Neuron (in vitro differentiated cells): ENCODE results near the gene MST1R.
"Not testable (repeated sequence)": the region's sequence is repeated elsewhere in the genome, so short reads cannot be mapped to it uniquely, and the experiment has no call there.

Source experiments
- H2AFZ ChIP-seq: one replicate; pipeline ENCODE4 v1.6.1; 2013; ENCODE audit warnings: low read depth, mild to moderate bottlenecking, inconsistent platforms, low read length, moderate library complexity
- H3K27me3 ChIP-seq: one replicate; pipeline ENCODE4 v1.6.1; 2013; ENCODE audit warnings: low read length; ENCODE audit not compliant: insufficient read depth
- H3K36me3 ChIP-seq: one replicate; pipeline ENCODE4 v1.6.1; 2013; ENCODE audit warnings: low read length; ENCODE audit not compliant: insufficient read depth
- H3K4me1 ChIP-seq: one replicate; pipeline ENCODE4 v1.6.1; 2013; ENCODE audit warnings: low read length; ENCODE audit not compliant: insufficient read depth
- H3K4me3 ChIP-seq: 2 replicates; pipeline ENCODE4 v1.5.1; 2013; ENCODE audit warnings: mild to moderate bottlenecking, low read length, moderate library complexity
- H3K9me3 ChIP-seq: one replicate; pipeline ENCODE4 v1.6.1; 2013; ENCODE audit warnings: low read length

The MST1R gene

GRCh38 chr3:49926117-49926728 lies 22.6 kb upstream of the MST1R start:
- Histone ChIP-seq H3K9me3 (no peaks in the 10 kb centered on the region), H3K4me1 (peaks cover 6% of the 10 kb centered on the region), H3K27me3 (no peaks in the 10 kb centered on the region), H3K4me3 (no peak overlapping the region), H2AFZ (no peak overlapping the region), H3K36me3 (no peaks in the 10 kb centered on the region)

DNA sequence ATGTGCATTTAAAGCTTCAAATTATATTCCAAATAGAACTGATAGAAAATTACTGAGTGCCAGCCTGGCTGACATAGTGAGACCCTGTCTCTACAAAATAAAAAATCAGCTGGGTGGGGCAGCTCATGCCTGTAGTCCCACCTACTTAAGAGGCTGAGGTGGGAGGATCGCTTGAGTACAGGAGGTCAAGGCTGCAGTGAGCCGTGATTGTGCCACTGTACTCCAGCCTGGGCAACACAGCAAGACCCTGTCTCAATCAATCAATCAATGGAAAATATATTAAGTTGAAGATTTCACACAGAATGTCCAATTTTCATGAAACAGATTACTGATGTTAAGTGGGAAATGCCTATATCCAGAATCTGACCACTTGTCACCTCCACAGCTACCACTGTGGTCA lies 21.8 kb upstream of the MST1R start:
- Histone ChIP-seq H2AFZ (no peak overlapping the region), H3K9me3 (no peaks in the 10 kb centered on the region), H3K4me3 (no peak overlapping the region), H3K27me3 (no peaks in the 10 kb centered on the region), H3K36me3 (no peaks in the 10 kb centered on the region), H3K4me1 (peaks cover 6% of the 10 kb centered on the region)

- Histone ChIP-seq H3K4me1 (peaks cover 2% of the 10 kb centered on the region), H3K36me3 (no peaks in the 10 kb centered on the region), H3K9me3 (no peaks in the 10 kb centered on the region), H3K4me3 (no peak overlapping the region), H2AFZ (no peak overlapping the region), H3K27me3 (no peaks in the 10 kb centered on the region)
These were observed 21.0 kb upstream of the MST1R start for GRCh38 chr3:49924683-49925082.

DNA sequence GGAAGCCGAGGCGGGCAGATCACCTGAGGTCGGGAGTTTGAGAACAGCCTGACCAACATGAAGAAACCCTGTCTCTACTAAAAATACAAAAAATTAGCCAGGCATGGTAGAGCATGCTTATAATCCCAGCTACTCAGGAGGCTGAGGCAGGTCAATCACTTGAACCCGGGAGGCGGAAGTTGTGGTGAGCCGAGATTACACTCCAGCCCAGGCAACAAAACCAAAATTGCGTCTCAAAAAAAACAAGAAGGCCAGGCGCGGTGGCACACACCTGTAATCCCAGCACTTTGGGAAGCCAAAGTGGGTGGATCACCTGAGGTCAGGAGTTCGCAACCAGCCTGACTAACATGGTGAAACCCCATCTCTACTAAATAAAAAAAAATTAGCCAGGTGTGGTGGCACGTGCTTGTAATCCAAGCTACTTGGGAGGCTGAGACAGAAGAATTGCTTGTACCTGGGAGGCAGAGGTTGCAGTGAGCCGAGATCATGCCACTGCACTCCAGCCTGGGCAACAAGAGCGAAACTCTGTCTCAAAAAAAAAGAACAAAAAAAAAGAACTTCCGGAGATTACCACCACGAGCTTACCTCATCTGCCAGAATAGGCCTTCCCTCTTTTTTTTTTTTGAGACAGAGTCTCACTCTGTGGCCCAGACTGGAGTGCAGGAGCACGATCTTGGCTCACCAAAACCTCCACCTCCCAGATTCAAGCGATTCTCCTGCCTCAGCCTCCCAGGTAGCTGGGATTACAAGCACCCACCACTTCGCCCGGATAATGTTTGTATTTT lies 14.3 kb upstream of the MST1R start:
- not testable (repeated sequence) for H2AFZ ChIP-seq, H3K4me1 ChIP-seq, H3K9me3 ChIP-seq, H3K4me3 ChIP-seq, H3K36me3 ChIP-seq, H3K27me3 ChIP-seq

- Histone ChIP-seq H3K27me3 (no peaks in the 10 kb centered on the region), H3K4me3 (no peak overlapping the region), H3K36me3 (no peaks in the 10 kb centered on the region), H2AFZ (no peak overlapping the region), H3K9me3 (no peaks in the 10 kb centered on the region), H3K4me1 (no peaks in the 10 kb centered on the region)
These were observed 13.0 kb upstream of the MST1R start for GRCh38 chr3:49916686-49917085.

DNA sequence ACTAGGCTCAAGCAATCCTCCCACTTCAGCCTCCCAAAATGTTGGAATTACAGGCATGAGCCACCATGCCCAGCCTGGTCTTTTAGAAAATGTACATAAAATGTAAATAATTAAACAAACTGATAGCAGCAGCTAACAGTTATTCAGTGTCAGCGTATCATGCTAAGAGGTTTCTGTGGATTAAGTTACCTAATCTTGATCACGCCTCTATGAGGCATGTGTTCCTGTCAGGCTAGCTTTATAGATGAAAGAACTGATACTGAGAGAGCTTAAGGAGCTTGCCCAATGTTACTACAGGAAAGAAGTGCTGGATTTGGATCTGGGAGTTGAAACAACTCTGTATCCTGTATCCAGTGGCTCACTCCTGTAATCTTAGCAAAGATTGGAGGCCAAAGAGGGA lies 11.2 kb upstream of the MST1R start:
- no peaks in the 10 kb centered on the region for H3K9me3 ChIP-seq
- H3K27me3 ChIP-seq: no peaks in the 10 kb centered on the region
- H2AFZ ChIP-seq: no peak overlapping the region
- H3K4me3 ChIP-seq: no peak overlapping the region
- peaks cover 6% of the 10 kb centered on the region for H3K36me3 ChIP-seq
- no peaks in the 10 kb centered on the region for H3K4me1 ChIP-seq

GRCh38 chr3:49912881-49913281 lies 9.2 kb upstream of the MST1R start:
- Histone ChIP-seq H3K4me1 (no peaks in the 10 kb centered on the region), H3K4me3 (no peak overlapping the region), H2AFZ (no peak overlapping the region), H3K36me3 (peaks cover 6% of the 10 kb centered on the region), H3K9me3 (no peaks in the 10 kb centered on the region), H3K27me3 (no peaks in the 10 kb centered on the region)

DNA sequence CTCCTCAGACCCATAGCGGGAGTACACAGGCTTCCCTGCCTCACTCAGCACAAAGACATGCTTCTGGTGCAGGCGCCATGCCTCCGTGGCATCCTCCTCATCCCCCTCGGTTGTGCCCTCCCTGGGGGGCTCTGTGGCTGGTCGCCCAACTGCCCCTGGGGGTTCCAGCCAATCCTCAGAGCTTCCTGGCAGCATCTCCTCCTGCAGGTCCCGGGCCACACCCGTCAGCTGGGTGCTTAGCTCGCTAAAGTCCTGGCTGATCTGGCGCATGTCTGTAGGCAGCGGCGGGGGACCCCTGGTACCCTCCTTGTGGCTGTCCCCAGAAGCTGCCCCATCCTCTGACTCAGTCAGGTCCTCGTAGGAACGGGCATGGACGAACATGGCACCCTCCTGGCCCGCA lies 7.9 kb upstream of the MST1R start:
- Histone ChIP-seq H3K27me3 (no peaks in the 10 kb centered on the region), H3K36me3 (peaks cover 6% of the 10 kb centered on the region), H2AFZ (no peak overlapping the region), H3K9me3 (no peaks in the 10 kb centered on the region), H3K4me1 (no peaks in the 10 kb centered on the region), H3K4me3 (no peak overlapping the region)

DNA sequence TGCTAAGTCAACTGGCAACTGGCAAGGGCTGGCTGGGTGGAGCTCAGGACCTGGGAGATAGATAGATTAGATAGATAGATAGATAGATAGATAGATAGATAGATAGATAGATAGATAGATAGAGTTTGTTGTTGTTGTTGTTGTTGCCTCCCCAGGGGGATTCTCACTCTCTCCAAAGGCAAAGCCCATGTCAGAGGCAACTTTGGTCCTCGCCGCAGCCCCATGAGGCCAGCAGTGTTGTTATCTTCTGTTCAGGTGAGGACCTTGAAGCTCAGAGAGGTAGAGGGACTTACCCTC lies 7.4 kb upstream of the MST1R start:
- Histone ChIP-seq H2AFZ (no peak overlapping the region), H3K4me3 (no peak overlapping the region), H3K27me3 (no peaks in the 10 kb centered on the region), H3K4me1 (no peaks in the 10 kb centered on the region), H3K9me3 (no peaks in the 10 kb centered on the region), H3K36me3 (peaks cover 6% of the 10 kb centered on the region)

DNA sequence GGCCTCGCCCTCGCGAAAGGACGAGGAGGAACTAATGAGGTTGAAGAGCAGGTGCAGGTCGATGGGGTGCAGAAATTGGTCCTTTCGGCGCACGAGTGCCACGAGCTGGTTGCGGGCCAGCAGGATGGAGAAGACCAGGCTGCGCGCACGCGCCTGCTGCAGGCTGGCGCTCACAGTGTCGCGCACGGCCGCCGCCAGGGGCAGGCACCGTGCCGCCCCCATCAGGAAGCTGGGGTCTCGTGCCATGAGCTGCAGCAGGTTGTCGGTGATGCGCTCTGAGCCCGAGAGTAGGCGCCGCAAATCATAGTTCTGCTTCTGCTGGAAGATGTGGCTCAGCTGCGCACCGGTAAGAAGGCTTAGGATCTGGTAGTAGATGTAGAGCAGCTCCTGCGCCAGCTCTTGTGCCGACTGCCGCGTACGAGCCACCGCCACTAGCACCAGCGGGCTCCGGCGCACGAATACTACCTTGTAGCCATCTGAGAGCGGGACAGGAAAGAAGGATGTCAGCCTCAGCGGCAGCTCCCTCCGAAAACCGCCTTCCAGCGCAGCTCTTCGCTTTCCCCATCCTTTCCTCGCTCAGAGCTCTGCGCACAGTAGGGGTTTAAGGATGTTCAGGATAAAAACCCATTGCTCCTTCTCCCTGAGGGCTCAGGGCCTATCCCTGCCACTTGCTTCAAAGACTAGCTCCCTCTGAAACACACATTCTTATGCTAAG lies 6.9 kb upstream of the MST1R start:
- no peaks in the 10 kb centered on the region for H3K4me1 ChIP-seq
- H3K9me3 ChIP-seq: no peaks in the 10 kb centered on the region
- H3K27me3 ChIP-seq: no peaks in the 10 kb centered on the region
- H3K4me3 ChIP-seq: no peak overlapping the region
- H3K36me3 ChIP-seq: peaks cover 6% of the 10 kb centered on the region
- H2AFZ ChIP-seq: no peak overlapping the region

GRCh38 chr3:49908373-49909199 lies 4.9 kb upstream of the MST1R start:
- no peak overlapping the region for H3K4me3 ChIP-seq
- no peaks in the 10 kb centered on the region for H3K9me3 ChIP-seq
- H3K27me3 ChIP-seq: no peaks in the 10 kb centered on the region
- H3K4me1 ChIP-seq: no peaks in the 10 kb centered on the region
- H2AFZ ChIP-seq: no peak overlapping the region
- H3K36me3 ChIP-seq: peaks cover 6% of the 10 kb centered on the region

DNA sequence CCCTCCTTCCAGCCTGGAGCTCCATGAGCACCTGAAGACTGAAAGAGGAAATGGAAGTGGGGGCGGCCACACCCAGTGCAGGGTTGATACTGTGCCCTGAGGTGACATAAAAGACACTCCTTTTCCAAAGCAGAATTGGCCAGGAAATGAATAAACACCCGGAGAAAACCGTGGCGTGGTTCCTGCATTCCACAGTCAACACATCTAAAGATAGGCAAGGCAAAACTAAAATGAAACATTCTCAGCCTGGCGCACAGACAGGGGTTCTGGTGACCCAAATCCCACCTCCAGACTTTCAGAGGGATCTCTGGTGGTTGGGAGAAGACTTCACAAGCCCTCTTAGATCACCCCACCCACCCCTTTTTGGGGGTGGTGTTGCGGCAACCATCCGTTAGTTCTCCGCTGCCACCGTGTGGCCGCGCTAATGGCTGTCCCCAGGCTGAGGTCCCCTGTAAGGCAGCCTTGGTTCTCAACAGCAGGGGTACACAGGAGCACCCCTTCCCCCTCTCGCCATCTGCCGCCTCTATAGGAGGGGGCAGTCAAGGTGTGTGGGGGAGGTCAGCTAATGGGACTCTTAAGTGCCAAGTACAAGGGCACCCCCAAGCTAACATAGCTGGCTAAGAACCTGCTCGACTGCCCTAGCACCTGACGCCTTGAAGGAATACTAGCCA lies 2.5 kb upstream of the MST1R start:
- H3K27me3 ChIP-seq: no peaks in the 10 kb centered on the region
- no peak overlapping the region for H3K4me3 ChIP-seq
- no peaks in the 10 kb centered on the region for H3K4me1 ChIP-seq
- no peak overlapping the region for H2AFZ ChIP-seq
- no peaks in the 10 kb centered on the region for H3K9me3 ChIP-seq
- peaks cover 6% of the 10 kb centered on the region for H3K36me3 ChIP-seq
